Stimulated activated CD4-positive, alpha-beta T cell treated with anti-CD3 and anti-CD28 coated beads, Interleukin-4, amount 100 ng/mL, for 24 hours (primary cell): Measurements from ENCODE around the gene CCDC8.
"Not testable (repeated sequence)": the region's sequence is repeated elsewhere in the genome, so short reads cannot be mapped to it uniquely, and the experiment has no call there.

Experiments
- DNase-seq: peaks from one replicate; pipeline ENCODE4 v3.0.0-alpha.2; 2020

Gene CCDC8

DNA sequence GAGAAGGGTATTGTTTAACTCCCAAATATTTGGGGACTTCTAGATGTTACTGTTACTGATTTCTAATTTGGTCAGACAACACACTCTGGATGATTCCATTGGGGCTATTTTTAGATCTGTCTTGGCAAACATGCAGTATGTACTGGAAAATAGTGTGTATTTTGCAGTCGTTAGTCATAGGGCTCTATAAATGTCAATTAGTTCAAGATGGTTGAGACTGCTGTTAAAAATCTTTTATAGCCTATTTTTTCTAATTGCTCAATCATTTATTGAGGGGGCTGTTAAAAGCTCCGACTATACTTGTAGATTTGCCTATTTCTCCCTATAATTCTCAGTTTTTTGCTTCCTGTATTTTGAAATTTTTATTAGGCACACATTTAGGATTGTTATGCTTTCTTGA lies 35.1 kb downstream of the CCDC8 start:
- no peak for DNase-seq

DNA sequence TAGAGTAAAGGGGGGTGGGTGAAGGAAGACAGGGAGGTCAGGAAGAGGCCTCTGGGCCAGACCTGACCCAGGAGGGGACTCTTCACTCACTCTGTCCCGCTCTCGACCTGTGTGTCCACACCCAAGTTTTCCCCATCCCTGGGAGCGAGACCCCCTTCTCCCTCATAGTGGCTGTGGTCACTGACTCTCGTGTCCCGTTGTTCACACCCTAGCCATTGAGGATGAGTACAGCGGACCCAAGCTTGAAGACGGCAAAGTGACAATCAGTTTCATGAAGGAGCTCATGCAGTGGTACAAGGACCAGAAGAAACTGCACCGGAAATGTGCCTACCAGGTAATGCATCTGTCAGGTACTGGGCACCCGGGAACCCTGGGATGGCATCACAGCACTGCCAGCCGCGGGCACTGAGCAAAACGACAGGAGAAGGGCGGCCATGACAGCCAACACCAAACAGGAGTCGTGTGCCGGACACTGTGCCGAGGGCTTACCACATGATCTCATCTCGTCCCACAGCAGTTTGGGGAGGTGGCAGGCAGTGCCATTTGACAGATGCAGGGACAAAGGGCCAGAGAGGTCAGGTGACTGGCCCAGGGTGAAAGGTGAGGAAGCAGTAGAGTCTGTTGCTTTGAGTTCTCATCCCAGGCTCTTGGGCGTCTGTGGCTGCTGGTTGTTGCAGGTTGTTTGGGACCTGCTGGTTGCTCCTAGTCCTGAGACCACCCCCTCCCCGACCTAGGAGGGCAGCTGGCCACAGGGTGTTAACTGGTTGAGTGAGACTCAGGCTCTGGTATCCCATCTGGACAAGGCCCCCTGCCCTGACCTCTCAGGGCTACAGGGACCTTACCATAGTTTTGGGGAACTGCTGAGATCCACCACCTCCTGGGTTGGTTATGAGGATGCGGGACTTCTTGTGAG lies 36.9 kb downstream of the CCDC8 start:
- no peak for DNase-seq

DNA sequence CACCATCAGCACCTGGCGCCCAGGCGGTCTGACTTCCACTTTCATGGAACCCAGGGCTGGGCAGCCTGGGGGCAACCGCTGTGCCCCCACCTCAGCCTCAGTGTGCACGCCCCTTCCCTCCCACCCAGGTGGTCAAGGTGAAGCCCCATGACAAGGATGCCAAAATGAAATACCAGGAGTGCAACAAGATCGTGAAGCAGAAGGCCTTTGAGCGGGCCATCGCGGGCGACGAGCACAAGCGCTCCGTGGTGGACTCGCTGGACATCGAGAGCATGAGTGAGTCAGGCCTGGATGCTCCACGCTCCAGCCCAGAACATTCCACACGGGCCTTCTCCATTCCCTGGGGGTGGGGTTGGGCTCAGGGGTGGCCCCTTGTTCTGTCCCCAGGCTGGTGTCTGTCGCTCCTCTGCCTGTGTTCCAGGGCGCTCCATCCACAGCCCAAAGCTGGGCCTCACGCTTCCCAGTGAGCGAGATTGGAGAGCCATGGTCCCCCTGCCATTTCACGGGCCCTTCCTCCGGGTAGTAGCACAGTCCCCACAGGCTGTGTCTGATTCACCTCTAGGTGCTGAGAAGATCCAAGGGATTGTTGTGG lies 37.8 kb downstream of the CCDC8 start:
- not testable (repeated sequence) for DNase-seq

DNA sequence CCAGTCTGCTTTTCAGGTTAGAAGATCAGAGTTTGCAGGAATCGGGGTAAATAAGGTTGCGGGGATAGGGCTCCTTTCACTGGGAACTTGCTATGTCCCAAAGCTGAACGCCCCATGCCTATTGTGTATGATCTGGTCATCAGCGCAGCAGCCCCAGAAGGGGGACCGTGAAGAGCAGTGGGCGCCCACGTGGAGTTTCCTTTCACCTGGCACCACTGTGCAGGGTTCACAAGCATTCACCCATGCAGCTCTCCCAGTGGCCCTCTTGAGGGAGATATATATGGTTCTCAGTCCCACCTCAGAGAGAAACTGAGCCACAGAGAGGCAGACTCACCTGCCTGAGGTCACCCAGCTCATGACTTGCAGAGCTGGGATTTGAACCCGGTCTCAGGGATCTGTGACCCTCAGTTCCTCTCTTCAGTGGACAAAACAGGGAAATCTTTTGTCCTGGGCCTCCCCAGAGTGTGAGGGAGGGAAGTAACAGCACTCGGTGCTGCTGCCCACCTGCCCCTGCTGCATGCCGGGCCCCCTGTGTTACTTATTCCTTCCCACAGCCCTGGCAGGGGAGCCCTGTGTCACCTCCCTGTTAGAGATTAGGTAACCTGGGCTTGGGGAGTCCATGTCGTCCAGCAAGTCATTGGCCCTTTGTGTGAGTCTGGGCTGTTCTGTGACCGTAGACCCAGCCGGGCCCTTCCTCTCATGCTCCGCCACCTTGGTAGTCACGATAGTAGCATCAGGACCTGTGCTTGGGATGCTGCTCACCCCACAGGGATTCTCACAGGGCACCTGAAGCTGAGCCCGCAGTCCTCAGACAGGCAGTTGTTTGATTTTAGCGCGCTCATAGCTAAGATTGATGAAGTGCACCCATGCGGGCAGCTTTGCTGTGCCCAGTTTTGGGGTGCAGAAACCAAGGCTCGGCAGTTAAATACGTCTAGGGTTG lies 38.6 kb downstream of the CCDC8 start:
- no peak for DNase-seq

DNA sequence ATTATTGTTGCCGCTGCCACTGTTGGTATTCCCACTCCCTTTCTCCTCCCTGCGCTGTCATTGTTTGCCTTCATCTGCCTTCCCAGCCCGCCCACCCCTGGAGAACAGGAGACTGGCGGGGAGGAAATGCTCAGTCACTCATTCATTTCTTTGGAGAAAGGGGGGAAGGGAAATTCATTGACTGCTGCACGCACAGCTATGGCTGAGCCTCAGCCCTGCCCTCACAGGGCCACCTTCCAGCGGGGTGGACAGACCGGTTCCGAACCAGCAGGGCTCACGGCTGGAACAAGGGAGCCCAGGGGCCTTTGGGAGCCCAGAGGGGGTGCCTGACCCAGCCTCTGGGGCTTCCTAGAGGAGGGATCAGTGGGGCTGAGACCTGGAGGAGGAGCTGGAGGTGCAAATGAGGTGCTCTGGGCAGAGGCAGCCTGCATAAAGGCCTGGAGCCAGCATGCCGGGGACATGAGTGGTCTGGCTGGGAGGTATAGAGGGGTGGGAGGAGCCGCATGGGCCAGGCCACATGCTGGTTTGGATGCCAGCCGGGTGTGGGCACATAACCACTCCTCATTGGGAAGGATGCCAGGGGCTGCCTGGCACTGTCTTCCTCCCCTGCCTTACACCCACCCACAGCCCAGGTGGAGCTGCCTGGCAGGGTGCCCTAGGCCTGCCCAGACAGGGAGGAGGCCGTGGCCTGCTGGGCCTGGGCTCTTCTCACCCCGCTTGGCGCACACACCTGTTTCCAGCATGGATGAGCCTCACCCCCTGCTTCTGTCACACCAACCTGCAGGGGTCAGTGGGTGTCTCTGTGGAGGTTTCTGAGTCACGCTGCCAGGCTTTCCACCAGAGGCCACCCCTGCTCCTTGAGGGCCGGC lies 39.6 kb downstream of the CCDC8 start:
- DNase-seq: no peak

DNA sequence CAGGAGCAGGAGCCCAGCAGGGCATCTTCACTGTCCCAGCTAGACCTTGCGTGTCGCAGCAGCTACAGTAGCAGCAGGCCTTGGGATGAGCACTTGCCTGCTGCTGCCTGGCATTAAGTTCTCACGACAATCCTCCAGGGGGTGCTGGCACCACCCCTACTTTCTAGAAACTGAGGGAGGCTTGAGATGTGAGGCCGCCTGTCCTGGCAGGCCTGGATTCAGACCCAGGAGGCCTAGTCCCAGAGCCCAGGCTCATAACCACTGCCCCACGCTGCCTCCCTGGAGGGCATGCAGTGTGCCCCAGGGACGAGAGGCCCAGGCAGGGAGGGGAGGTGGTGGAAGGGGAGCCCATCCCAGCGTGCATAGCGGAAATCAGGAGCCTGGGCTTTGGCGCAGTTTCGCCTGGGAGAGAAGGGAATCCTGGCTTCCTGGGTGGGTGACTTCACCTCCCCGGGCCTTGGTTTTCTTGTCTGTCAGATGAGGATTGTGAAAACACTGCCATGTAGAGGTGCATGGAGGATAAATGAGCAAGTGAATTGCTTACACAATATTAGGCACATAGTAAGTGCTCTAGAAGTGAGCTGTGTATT lies 40.4 kb downstream of the CCDC8 start:
- DNase-seq: no peak

DNA sequence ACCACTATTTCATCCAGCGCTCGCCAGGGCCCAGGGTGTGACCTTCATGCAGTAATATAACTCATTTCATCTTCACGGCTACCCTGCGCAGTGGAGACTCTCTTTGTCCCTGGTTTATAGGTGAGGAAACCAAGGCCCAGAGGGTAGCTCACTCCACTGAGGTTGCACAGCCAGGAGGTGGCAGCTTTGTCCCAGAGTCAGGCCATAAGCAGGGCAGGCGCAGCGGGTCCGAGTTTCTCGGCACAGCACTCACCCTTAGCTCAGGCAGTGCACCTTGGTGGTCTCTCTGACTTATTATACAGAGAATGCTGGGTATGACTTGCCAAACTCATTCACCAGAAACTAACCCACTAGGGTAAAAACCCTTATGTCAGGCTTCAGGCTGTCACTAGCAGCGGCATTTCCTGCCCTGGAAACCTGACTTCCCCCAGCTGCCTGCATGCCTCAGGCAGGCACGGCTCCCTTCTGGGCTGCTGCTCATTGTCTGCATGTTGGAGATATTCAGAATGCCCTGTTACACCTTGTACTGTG lies 41.9 kb downstream of the CCDC8 start:
- no peak for DNase-seq

DNA sequence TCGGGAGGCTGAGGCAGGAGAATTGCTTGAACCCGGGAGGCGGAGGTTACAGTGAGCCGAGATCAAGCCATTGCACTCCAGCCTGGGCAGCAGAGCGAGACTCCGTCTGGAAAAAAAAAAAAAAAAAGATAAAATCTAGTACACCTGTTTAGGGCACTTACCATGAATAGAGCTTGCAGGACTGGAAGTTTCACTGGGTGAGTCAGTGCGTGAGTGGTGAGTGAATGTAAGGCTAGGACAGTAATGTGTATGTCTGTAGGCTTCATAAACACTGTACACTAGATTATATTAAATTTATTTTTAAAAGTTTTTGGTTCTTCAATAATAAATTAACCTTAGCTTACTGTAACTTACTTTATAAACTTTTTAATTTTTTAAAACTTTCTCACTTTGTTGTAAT lies 43.5 kb downstream of the CCDC8 start:
- DNase-seq: no peak

DNA sequence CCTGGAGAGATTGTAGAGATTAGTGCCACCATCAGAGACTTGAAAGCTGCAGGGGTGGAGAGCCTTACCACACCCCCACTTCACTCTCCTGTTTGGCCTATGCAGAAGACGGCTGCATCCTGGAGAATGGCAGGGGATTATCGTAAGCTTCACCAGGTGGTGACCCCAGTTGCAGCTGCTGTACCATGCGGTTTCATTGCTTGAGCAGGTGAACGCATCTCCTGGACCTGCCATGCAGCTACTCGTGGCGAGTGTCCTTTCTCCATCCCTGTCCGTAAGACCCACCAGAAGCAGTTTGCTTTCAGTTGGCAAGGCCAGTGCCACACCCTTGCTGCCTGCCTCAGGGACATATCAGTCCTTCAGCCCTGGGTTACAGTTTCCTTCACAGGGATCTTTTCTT lies 45.2 kb downstream of the CCDC8 start:
- DNase-seq: no peak

DNA sequence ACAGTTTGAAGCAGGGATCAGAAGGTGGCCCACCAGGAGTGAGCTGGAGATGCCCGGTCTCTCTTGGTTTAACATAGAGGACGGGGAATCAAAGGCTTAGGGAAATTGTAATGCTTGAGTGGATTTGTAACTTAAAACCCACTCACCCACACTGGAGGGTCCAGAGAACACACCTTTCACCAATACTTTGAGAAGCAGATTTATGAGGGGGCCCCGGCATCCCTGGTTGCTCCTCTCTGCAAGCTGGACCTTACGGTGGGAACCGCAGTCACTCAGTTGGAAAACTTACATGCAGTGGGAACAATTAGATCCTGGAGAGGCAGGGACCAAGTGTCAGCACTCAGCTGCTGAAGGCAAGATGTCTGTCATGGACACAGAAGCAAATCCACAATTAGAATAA lies 45.9 kb downstream of the CCDC8 start:
- no peak for DNase-seq

DNA sequence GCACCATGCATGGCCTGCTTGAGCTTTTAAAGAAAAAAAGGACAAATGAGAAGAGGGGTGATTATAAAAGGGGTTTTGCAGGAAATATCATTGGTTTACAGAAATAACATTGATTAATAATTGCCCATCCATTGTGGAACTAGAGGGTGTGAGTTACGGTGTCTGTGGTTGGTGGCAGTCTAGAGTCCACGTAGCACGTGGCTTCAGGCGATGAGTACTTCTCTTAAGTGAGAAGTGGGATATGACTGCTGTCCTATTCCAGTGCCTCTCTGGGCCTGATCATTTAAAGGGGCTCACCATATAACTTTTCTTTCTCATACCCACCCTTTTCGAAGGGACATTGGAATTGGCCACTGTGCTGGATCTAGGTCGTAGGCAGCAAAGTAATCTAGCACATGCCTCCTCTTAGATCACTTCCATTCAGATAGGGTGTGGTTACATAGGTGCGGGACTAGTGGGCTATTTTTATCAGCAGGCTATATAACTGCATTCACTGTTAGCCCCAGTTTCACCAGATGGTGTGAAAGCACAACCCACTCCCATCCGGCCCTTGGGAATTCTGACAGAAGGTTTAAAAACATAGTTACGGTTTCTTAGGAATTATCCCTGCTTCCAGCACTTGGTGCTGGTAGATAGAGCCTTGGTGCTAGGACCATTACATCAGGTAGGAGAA lies 46.6 kb downstream of the CCDC8 start:
- no peak for DNase-seq

DNA sequence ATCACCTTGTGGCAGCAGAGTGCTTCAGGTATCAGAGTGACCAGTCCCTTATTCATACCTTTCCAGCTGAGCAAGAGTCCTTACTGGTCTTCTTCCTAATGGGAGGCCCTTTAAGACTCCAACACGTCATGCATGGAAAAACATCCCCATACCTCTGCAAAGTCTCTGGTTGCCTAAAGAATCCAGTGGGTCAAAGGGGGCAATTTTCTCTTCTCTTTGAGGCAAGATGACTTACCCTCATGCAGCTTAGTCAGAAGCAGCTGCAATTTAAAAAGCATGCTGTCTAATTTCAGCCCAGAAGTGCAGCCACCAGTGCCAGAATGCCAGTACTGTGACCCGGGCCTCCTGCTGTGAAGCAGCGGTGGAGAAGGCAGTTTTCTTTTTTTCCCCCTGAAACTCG lies 47.8 kb downstream of the CCDC8 start:
- no peak for DNase-seq

DNA sequence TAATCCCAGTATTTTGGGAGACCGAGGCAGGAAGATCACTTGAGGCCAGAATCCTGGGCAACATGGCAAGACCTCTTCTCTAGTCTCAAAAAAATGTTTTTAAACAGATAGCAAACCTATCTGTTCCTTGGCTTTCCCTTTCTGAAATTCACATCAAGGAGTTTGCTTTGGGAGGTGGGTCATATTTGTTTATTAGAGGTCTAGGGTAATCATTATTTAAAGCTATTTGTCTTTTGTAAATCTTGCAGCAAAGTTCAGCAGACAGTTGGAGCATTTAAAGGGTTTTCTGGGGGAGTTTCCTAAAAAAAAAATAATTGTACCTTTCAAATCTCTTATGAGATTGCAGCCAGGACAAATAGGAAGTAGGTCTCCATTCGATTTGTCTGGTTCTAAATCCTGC lies 49.0 kb downstream of the CCDC8 start:
- DNase-seq: no peak

DNA sequence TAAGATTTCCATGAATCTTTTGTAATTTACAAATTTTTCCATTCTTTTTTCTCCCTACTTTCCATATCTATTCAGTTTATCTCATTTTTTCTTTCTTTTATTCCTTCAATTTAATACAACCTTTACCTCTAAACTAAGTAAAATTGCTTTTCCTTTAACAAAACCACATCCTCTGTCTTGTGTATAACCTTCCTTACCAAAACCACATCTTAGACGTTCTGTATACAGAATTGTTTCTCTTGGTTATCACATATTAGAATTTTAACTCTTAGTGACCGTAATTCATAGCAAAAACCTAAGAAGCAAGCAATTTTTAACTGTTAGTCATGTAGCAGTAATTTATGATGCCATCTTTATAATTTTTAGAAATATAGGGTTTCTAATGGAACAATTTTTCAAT lies 51.4 kb downstream of the CCDC8 start:
- DNase-seq: no peak
